B cell (primary cell): ENCODE measurements around the gene MYCBPAP. TPM values are rescaled to one million over a fixed set of nuclear protein-coding genes. Genes with fewer than 3 reads are reported as not detected.
A peak's percentile ranks its signal among the peaks of the same experiment; 100 is the strongest.

Experiments
- ATAC-seq: fragments of 200-7000 bp; cut with Tn5 transposase; one replicate; pipeline ENCODE4 v1.10.0; 2021; ENCODE audit warnings: low read depth, mild to moderate bottlenecking, moderate number of reproducible peaks, moderate library complexity
- CTCF ChIA-PET: fragments of 350-600 bp; sonication (Branson Sonifier 250); formaldehyde crosslinking; loops from one replicate; lab custom pipeline; 2021; ENCODE audit warnings: antibody characterized with exemption, inconsistent platforms; lab: Charles Lee
- POLR2A ChIA-PET: fragments of 350-600 bp; sonication (Branson Sonifier 250); formaldehyde crosslinking; loops from one replicate; lab custom pipeline; 2021; ENCODE audit warnings: antibody characterized with exemption; lab: Charles Lee
- DNase-seq: peaks from one replicate; pipeline ENCODE4 v3.0.0; 2013
- H2AFZ ChIP-seq: 2 replicates; pipeline ENCODE4 v1.6.1; 2012; ENCODE audit warnings: mild to moderate bottlenecking, low read depth, low read length; ENCODE audit not compliant: insufficient read depth, poor library complexity, severe bottlenecking
- H3K27ac ChIP-seq, 2 donors: 1 replicate in 1 of 2; 2 replicates in 1 of 2; pipeline ENCODE4 v1.5.1; 2012 to 2013; ENCODE audit warnings: low read length in 2 of 2, mild to moderate bottlenecking in 2 of 2, moderate library complexity in 1 of 2
- H3K27me3 ChIP-seq, 4 experiments: fragments of 200-600 bp in 1 of 4; sonication (generic) in 1 of 4; replicated peaks in 1 of 4; 1 replicate in 2 of 4; 2 replicates in 2 of 4; pipeline versions ENCODE4 v1.6.1 to v1.7.0; 2013 to 2016; ENCODE audit warnings: low read length in 3 of 4, mild to moderate bottlenecking in 2 of 4, mixed read lengths in 1 of 4, moderate library complexity in 1 of 4; ENCODE audit not compliant: insufficient read depth in 4 of 4, control insufficient read depth in 3 of 4; ENCODE audit errors: control extremely low read depth in 1 of 4
- H3K36me3 ChIP-seq, 2 experiments: replicated peaks in 1 of 2; 1 replicate in 1 of 2; 2 replicates in 1 of 2; pipeline versions ENCODE4 v1.6.1 to v1.7.1; 2013; ENCODE audit warnings: low read length in 1 of 2; ENCODE audit not compliant: insufficient read depth in 2 of 2, control insufficient read depth in 1 of 2; ENCODE audit errors: control extremely low read depth in 1 of 2, extremely low read depth in 1 of 2
- H3K4me1 ChIP-seq, 2 donors: fragments of 200-600 bp in 1 of 2; sonication (generic) in 1 of 2; 1 replicate in 1 of 2; 2 replicates in 1 of 2; pipeline versions ENCODE4 v1.5.1 to v1.6.1; 2013 to 2017; ENCODE audit warnings: low read length in 2 of 2; ENCODE audit not compliant: control insufficient read depth in 2 of 2, insufficient read depth in 2 of 2
- H3K4me2 ChIP-seq: replicated peaks from 2 replicates; pipeline ENCODE3; 2012; ENCODE audit warnings: mild to moderate bottlenecking, low read depth, low read length; ENCODE audit not compliant: poor library complexity, severe bottlenecking
- H3K4me3 ChIP-seq, 5 experiments: fragments of 200-600 bp in 1 of 5; sonication (generic) in 1 of 5; 1 replicate in 3 of 5; 2 replicates in 2 of 5; pipeline versions ENCODE4 v1.5.1 to v1.7.0; 2011 to 2016; ENCODE audit warnings: low read length in 4 of 5, mild to moderate bottlenecking in 4 of 5, low read depth in 2 of 5, control low read depth in 1 of 5, moderate library complexity in 1 of 5; ENCODE audit not compliant: insufficient read depth in 1 of 5; ENCODE audit errors: control extremely low read depth in 1 of 5, extremely low read depth in 1 of 5
- H3K79me2 ChIP-seq: fragments of 200-600 bp; sonication (generic); one replicate; pipeline ENCODE4 v1.6.0; 2016; ENCODE audit warnings: low read length; ENCODE audit not compliant: control insufficient read depth, insufficient read depth
- H3K9ac ChIP-seq: fragments of 200-600 bp; sonication (generic); 2 replicates; pipeline ENCODE4 v1.6.1; 2017; ENCODE audit warnings: mild to moderate bottlenecking, low read length, moderate library complexity
- H3K9me3 ChIP-seq, 3 donors: one replicate each; pipeline versions ENCODE4 v1.6.1 to v1.7.1; 2013; ENCODE audit warnings: low read length in 2 of 3; ENCODE audit not compliant: control insufficient read depth in 2 of 3, insufficient read depth in 1 of 3; ENCODE audit errors: control extremely low read depth in 1 of 3
- H4K20me1 ChIP-seq: 2 replicates; pipeline ENCODE4 v1.6.0; 2012; ENCODE audit warnings: mild to moderate bottlenecking, low read length; ENCODE audit not compliant: insufficient read depth, control insufficient read depth, poor library complexity, severe bottlenecking
- H3K27ac Mint-ChIP-seq: one replicate; pipeline ENCODE4 v1.8.0; 2021; ENCODE audit warnings: mixed read lengths
- H3K27me3 Mint-ChIP-seq: one replicate; pipeline ENCODE4 v1.8.0; 2021; ENCODE audit warnings: mixed read lengths
- H3K4me1 Mint-ChIP-seq: one replicate; pipeline ENCODE4 v1.8.0; 2021; ENCODE audit warnings: mixed read lengths
- H3K4me3 Mint-ChIP-seq: one replicate; pipeline ENCODE4 v1.8.0; 2021; ENCODE audit warnings: mixed read lengths
- H3K9me3 Mint-ChIP-seq: one replicate; pipeline ENCODE4 v1.8.0; 2022; ENCODE audit warnings: mixed read lengths; ENCODE audit not compliant: insufficient read depth
- EZH2 ChIP-seq: IDR thresholded peaks from 2 replicates; pipeline ENCODE4 v1.6.1; 2012; ENCODE audit warnings: borderline replicate concordance, low read depth, mild to moderate bottlenecking, moderate library complexity, low read length; ENCODE audit not compliant: insufficient read depth, poor library complexity, severe bottlenecking
- WGBS: methylation state at CpG from one replicate; pipeline ENCODE4 v1.1.5; 2013; ENCODE audit warnings: missing lambda C conversion rate; ENCODE audit not compliant: insufficient coverage; 5-methylcytosine and 5-hydroxymethylcytosine counted together
- intact Hi-C: fragments of 100-400 bp; cut with micrococcal nuclease; formaldehyde crosslinking; loops from one replicate; pipeline ENCODE4 v1.10.0; 2022
- polyA plus RNA-seq: library from polyadenylated mRNA; depleted of rRNA; stranded (reverse); fragments of >200 nt; gene quantifications from 2 replicates; pipeline ENCODE4 v1.2.3, GENCODE V29; 2012
- total RNA-seq, 2 donors: library from RNA; stranded (reverse); fragments of 120-200 nt in 1 of 2; gene quantifications; 1 replicate in 1 of 2; 2 replicates in 1 of 2; pipeline versions ENCODE4 v1.2.3 to v1.2.4, GENCODE V29; 2013 to 2022
- TF ChIP-seq, protein P1 (sequence below): fragments of 200-600 bp; IDR thresholded peaks from one replicate; pipeline ENCODE4 v1.8.0; 2022; ENCODE audit warnings: antibody characterized with exemption, mild to moderate bottlenecking

The MYCBPAP gene
- total and polyA plus RNA-seq, 2 donors (not counting 1 experiment from before 2014, with no cell fraction given) = 1.9 to 5.1 TPM

- no peak for TF ChIP-seq EZH2
- TF ChIP-seq, protein P1, sequence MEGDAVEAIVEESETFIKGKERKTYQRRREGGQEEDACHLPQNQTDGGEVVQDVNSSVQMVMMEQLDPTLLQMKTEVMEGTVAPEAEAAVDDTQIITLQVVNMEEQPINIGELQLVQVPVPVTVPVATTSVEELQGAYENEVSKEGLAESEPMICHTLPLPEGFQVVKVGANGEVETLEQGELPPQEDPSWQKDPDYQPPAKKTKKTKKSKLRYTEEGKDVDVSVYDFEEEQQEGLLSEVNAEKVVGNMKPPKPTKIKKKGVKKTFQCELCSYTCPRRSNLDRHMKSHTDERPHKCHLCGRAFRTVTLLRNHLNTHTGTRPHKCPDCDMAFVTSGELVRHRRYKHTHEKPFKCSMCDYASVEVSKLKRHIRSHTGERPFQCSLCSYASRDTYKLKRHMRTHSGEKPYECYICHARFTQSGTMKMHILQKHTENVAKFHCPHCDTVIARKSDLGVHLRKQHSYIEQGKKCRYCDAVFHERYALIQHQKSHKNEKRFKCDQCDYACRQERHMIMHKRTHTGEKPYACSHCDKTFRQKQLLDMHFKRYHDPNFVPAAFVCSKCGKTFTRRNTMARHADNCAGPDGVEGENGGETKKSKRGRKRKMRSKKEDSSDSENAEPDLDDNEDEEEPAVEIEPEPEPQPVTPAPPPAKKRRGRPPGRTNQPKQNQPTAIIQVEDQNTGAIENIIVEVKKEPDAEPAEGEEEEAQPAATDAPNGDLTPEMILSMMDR = no peak
- CTCF ChIA-PET = interaction anchor here (0.7 kb wide), 2 partner anchors 98 to 461 kb away, joined by 3 read pairs; no protein-coding TSS in a partner anchor
- H3K4me1 ChIP-seq = peaks cover 10 to 15% of the 10 kb centered on the region in 2 donors
- Mint-ChIP-seq H3K9me3 (no peaks in the 10 kb centered on the region), H3K4me3 (peak overlapping the region; percentile 29), H3K27me3 (peaks cover 24% of the 10 kb centered on the region), H3K27ac (no peak overlapping the region), H3K4me1 (peaks cover 11% of the 10 kb centered on the region)
- no peaks in the 10 kb centered on the region for H3K79me2 ChIP-seq
- H3K4me2 ChIP-seq = no peak overlapping the region
- POLR2A ChIA-PET = no interaction called here
- H3K9ac ChIP-seq = no peak overlapping the region
- ATAC-seq = no peak
- WGBS = 80% methylated on average over 14 of the region's 15 CpGs
- H3K27me3 ChIP-seq = peaks cover 0 to 15% (median 7%) of the 10 kb centered on the region in 4 experiments
- intact Hi-C loops = loop anchor here (5.0 kb wide), 1 partner anchor 167 kb away; the partner anchor contains the start of gene ANKRD40
- no peak overlapping the region for H2AFZ ChIP-seq
- H4K20me1 ChIP-seq = no peaks in the 10 kb centered on the region
- no peaks in the 10 kb centered on the region for H3K9me3 ChIP-seq
- no peak overlapping the region for H3K27ac ChIP-seq
- H3K4me3 ChIP-seq = no peak overlapping the region
- DNase-seq = no peak
- no peaks in the 10 kb centered on the region for H3K36me3 ChIP-seq
These were observed 31.7 kb downstream of the MYCBPAP start for GRCh38 chr17:50539762-50540559.
